Putamen (tissue), 1 donor: ENCODE data around the gene EPAS1.

ENCODE experiments used
- DNase-seq: peaks from one replicate; pipeline ENCODE4 v3.0.0-alpha.2; 2016; ENCODE audit warnings: low spot score

The EPAS1 gene

DNA sequence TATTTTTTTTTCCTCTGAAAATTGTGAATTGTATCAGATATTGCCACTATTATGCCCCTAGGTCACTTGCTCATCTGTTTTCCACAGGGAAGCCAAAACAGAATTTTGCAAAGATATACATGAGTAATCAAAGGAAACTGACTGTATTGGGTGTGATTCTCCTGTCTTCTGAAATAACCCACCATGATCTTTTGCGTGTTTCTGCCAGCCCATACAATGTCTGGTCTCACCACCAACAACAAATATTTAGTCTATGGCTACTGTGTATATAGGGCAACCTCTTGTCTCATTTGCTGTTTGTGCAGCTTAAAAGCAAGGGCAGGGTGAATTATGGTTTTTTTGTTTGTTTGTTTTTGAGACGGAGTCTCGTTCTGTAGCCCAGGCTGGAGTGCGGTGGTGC, 26.5 kb downstream of the EPAS1 start:
- DNase-seq, result no peak

DNA sequence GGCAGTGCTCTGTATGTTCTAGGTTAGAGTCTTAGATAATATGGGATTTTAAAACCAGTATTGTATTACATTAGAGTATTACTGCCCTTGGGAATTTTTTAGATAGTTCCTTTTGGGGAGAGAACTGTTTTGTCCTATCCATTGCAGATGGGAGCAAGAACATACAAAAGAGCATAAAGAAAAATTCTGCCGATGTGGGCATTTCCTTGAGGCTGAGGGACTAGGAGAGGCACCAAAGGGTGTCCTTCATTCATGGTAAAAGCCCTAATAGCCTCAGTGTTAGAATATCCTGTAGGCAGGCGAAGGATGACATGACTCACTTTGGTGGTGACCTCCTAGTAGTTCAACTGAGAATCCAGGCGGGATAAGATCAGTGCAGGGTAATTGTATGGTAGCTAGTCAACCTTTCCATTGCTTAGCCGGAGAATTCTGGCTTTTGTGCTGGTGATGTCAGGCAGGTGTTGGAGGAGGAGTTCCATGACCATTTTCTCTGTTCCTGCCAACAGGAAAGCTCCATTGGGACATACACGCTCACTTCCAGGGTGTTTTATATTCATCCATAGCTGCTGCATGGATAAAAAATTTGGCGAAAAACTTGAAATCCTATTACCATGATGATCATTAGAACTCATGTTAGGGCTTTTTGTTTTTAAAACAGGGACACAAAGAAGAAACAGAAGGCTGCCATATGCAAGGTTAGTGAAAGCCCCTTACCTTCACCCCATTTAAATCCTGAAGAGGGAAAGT, 28.1 kb downstream of the EPAS1 start:
- no peak for DNase-seq

DNA sequence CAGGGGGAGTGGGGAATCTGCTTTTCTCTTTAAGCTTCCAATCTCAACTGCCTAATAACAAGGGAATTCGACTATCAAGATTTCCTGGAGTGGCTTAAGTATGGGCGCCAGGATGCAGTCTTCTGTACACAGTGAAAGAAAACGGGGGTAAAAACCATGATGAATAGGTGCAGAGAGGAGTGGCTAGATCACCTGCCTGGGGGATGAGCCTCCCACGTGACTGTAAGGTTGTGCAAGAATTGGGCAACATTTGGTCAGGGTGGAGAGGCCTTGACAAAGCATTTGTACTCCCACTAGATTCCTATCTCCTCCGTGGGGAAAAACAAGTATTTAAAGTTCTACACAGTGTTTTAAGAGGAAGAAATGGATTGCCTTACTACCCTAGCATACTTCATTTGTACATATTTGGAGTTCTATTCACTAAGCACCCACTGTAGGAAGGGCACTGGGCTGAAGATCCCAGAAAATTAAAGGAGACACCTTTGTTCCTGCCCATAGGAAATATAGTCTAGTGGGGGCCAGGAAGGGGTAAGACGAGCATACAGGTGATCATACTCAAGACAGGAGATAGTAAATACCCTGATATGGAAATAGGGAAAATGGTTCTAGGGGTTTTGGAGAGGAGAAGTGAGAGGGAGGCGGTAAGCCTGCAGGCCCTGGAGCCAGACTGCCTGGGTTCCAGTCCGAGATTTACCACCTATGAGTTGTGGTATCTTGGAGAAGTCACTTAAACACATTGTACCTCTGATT, 29.2 kb downstream of the EPAS1 start:
- DNase-seq, result no peak

- DNase-seq, result no peak
Measured at GRCh38 chr2:46327627-46328026, 30.4 kb downstream of the EPAS1 start.

GRCh38 chr2:46328291-46328690, 31.1 kb downstream of the EPAS1 start:
- DNase-seq, result no peak

DNA sequence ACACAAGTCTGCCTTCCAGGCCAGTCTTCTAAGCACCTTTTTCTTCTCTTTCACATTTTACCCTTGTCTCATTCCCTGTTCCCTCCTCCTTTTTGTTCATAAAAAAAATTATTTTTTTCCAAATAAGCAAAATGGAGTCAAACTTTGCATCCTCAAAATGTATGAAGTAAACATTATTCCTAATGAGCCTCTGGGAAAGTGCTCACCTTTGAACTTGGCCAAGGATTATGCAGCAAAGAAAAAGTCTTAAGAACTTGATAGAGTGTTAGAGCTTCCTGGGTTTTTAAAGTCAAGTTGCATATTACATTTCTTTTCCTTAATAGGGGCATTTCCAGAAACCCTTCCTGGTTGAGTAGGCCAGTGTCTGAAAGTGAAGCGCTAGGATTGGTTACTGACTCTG, 31.6 kb downstream of the EPAS1 start:
- no peak for DNase-seq

DNA sequence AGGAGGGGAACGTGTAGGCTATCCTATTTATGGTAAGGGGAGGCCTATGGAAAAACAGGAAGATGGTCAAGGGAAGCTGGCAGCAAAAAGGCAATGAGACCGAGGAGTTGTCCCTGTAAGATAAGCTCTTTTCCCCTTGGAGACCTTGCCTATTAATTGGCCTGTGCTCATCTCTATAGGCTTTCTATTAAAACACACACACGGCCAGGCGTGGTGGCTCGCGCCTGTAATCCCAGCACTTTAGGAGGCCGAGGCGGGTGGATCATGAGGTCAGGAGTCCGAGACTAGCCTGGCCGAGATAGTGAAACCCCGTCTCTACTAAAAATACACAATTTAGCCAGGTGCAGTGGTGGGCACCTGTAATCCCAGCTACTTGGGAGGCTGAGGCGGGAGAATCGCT, 32.1 kb downstream of the EPAS1 start:
- no peak for DNase-seq

DNA sequence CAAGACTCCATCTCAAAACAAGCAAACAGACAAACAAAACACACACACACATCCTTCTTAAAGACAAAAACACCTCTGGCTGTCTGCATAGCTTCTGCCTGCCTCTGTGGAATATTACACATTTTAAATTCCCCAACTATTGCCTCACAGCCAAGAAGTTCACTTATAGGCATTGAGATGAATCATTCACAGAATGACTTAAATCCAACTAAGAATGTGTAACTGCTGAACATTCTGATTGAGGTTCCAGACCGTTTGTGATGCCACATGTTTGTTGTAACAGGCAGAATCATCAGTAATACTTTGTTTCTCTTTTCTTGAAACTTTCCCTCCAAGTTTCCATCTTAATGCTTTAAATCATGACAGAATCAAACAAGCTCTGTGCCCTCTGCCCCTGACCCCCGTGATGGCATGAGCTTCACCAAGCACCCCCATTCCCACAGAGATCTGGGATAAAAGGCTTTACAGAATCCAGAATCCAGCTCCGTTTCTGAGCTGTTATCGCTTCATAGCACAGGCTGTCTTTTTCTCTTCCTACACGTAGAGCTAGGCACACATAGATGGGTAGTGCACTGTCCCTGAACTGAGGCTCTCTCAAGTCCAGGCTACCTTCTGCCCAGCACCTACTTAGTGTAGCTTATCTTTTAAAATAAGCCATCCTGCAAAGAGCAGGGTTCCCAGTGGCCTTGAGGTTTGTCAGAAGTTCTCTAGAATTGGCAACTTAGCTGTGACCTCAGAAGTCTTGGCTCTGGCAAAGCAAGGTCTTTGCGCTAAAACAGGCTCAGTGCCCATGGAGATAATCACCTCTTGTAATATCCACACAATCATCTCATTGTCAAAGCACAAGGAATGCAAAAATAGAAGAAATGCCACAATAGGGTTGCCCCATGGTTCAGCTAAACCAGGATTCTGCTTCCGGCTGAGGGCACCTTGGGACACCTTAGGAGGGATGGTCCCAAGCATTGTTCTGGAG, 32.9 kb downstream of the EPAS1 start:
- DNase-seq, result no peak

DNA sequence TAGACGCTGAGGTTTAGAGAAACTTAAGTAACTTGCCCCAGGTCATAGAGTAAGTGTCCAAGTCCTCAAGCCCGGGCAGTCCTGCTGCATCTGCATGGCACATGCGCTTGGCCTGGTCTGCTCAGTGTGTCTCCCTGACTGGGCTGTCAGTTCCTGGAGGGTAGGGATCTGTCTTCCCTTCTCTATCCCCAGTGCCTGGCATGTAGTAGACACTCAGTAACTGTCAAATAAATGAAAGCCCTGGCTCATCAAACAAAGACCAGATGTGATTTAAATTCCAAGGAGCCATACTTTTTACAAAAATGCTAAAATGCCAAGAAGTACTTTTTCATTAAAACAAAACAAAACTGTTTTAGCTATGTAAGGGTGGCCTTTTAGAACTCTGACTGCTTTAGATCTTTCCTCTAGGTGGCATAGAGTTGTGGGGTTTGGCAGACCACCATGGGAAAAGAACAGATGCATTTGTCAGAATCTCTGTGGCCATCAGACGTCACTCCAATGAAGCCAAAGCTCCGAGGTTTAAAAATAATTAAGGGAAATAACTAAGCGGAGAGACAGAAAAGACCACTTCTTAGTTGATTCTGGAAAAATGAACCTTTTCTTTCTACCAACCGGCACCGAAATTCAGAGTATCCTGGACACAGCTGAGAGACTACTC, 34.0 kb downstream of the EPAS1 start:
- no peak for DNase-seq

DNA sequence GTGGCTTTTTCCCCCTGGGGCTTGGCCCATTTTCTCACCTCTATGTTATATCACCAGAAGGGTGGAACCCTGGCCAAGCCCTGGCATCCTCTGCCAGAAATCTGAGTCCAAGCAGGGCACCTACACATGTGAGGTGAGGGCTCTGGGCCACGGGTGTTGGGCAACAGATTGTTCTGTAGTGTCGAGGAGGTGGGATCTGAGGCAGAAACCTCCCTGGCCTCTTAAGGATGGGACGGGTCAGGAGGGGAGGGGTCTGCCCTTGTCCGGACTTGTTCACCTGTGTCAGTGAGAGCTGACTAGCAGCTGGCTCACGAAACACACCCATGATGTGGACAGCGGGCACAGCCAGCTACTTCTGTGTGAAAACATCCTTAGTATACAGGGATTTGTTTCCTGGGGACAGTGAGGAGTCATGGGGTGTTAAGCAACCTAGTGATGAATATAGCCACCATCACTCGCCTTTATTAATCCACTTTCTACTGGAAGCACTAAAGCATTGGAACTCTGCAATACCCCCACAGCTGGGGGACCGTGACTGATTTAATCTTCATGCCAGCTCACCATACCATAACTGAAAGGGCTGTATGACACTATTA, 35.6 kb downstream of the EPAS1 start:
- no peak for DNase-seq

- DNase-seq, result no peak
Measured at GRCh38 chr2:46333912-46334311, 36.7 kb downstream of the EPAS1 start.

- DNase-seq, result no peak
Measured at GRCh38 chr2:46334389-46335271, 37.4 kb downstream of the EPAS1 start.

DNA sequence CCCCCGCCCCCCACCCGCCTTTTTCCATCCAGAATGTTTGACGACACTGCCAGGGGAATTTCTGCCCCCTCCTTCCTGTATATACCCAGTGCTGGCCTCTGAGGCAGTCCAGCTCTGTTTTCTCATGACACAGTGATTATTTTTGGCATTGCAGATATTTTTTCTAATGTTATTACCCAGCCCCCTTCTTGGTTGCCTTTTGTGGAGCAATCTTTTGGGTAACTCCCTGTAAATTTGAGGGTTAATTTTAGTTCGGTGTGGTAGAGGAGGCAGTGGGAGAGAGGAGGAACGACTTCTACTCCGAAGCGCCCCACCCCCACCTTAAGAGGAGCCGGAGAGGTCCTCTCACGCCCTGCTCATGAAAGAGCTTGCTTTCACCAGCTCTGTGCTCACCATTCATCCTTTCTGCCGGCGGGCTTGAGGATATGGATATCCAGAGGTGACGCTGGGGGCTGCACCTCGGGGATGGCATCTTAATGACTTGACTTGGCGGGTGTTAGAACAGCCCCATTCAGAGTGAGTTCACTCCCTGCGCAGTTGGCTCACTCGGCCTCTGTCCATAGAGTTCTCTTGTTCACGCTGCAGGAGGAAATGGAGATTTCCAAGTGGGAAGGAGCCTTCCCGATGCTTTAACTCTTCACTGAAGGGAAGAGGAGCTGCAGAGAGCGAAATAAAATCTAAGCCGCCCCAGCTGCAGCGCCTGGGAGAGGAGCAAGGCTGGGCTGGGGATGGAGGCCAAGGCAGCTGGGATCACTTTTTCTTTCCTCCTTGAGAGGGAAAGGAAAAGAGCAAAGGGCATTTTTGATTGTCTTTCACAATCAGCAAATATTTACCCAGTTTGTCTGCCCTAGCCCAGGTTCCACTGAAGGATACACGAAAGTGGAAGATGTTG, 38.4 kb downstream of the EPAS1 start:
- peak; percentile 47 for DNase-seq

DNA sequence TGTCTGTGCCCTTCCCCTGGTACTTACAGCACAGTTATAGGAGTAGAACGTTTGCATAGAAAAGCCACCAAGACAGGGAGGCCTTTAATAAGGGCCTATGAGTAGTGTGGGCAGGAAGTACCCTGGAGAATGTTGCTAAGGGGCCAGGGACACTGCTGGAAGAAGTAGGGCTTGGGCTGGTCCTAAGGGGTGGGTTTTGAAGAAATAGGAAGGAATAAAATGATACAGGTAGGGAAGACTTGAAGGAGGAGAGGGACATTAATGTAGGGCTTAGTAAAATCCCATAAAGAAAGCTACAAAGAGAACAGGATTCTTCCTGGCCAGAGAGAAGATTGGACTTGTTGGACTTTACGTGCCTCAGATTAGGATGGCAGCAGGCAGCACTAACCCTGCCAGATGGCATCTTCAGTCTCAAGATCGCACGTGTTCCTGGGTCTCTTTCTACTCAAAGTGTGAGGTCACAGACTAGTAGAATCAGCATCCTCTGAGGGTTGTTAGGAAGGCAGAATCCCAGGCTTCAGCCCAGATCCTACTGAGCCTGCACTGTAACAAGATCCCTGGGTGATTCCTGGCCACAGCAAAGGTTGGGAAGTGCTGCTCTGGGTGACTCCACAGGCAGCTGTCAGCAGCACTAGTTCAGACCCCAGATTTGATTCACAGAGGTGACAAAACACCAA, 39.2 kb downstream of the EPAS1 start:
- DNase-seq, result no peak

DNA sequence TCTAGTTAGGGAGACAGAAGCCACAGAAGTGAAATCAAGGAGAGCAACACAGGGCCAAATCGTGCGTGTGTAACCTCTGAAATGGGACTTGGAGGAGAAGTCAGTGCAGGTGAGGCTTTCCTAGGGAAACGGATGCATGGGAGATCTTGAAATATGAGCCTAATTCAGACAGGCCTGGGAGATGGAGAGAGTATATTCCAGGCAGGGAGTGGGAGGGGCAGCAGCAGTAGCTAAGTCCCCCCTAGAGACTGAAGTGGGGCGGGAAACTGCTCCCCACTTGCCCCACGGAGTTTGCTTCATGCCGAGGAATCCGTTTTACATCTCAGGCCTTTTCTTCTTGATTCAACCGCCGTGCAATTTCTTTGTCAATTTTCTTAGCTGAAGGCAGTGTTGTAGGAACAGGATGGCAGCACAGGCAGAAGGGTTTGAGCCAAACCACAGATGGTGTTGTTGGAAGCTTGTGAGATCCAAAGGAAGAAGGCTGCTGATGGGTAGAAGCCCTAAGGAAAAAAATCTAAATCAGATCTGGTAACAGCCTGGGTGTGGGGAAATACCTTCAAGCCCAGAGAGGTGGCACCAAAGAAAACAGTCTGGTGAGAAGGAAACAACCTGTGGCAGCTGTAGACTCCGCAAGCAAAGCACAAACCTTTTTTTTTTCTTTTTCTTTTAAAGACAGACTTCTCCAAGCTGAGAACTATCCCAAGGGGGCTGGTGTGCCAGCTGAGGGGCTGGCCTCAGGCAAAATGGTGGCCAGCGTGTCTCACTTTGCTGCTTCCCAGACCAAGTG, 40.2 kb downstream of the EPAS1 start:
- no peak for DNase-seq

GRCh38 chr2:46338674-46339073, 41.5 kb downstream of the EPAS1 start:
- no peak for DNase-seq

GRCh38 chr2:46339200-46339599, 42.0 kb downstream of the EPAS1 start:
- no peak for DNase-seq
